Astrocyte (in vitro differentiated cells and primary cell): Measurements from ENCODE around the gene PLPPR4. TPM values are rescaled to one million over a fixed set of nuclear protein-coding genes. Genes with fewer than 3 reads are reported as not detected.

Experiments
- DNase-seq: peaks from one replicate; pipeline ENCODE4 v3.0.0-alpha.2; 2010; ENCODE audit warnings: low read depth
- FAIRE-seq: peaks from 2 replicates; lab custom pipeline; 2011; peaks lifted over from hg19 to GRCh38; lab: Jason Lieb, UNC
- H2AFZ ChIP-seq: 2 replicates; pipeline ENCODE4 v1.6.0; 2012; ENCODE audit warnings: low read depth, low read length, inconsistent platforms
- H3K27ac ChIP-seq: 2 replicates; pipeline ENCODE4 v1.5.1; 2011; ENCODE audit warnings: low read depth, low read length, inconsistent platforms
- H3K27me3 ChIP-seq: 2 replicates; pipeline ENCODE4 v1.6.0; 2011; ENCODE audit warnings: low read length, inconsistent platforms; ENCODE audit not compliant: insufficient read depth
- H3K36me3 ChIP-seq: 2 replicates; pipeline ENCODE4 v1.5.1; 2011; ENCODE audit warnings: low read length, inconsistent platforms; ENCODE audit not compliant: insufficient read depth
- H3K4me1 ChIP-seq: 2 replicates; pipeline ENCODE4 v1.5.1; 2011; ENCODE audit warnings: low read length, inconsistent platforms; ENCODE audit not compliant: insufficient read depth
- H3K4me2 ChIP-seq: 2 replicates; pipeline ENCODE4 v1.6.0; 2012; ENCODE audit warnings: low read length, inconsistent platforms
- H3K4me3 ChIP-seq: 2 replicates; pipeline ENCODE4 v1.5.1; 2011; ENCODE audit warnings: low read depth, mild to moderate bottlenecking, low read length, inconsistent platforms; ENCODE audit not compliant: insufficient read depth
- H3K79me2 ChIP-seq: 2 replicates; pipeline ENCODE4 v1.6.0; 2012; ENCODE audit warnings: mild to moderate bottlenecking, low read length, inconsistent platforms; ENCODE audit not compliant: insufficient read depth
- H3K9ac ChIP-seq: 2 replicates; pipeline ENCODE4 v1.6.0; 2012; ENCODE audit warnings: mild to moderate bottlenecking, low read length, inconsistent platforms
- H3K9me3 ChIP-seq: 2 replicates; pipeline ENCODE4 v1.5.1; 2012; ENCODE audit warnings: low read depth, mild to moderate bottlenecking, low read length, inconsistent platforms; ENCODE audit not compliant: insufficient read depth
- H4K20me1 ChIP-seq: 2 replicates; pipeline ENCODE4 v1.6.0; 2012; ENCODE audit warnings: low read length, inconsistent platforms; ENCODE audit not compliant: insufficient read depth
- H3K27ac Mint-ChIP-seq: one replicate; pipeline ENCODE4 v1.8.0; 2021; ENCODE audit warnings: mild to moderate bottlenecking, mixed read lengths; ENCODE audit not compliant: unreplicated experiment
- H3K27me3 Mint-ChIP-seq: one replicate; pipeline ENCODE4 v1.8.0; 2021; ENCODE audit warnings: low read depth, mixed read lengths; ENCODE audit not compliant: unreplicated experiment
- H3K36me3 Mint-ChIP-seq: one replicate; pipeline ENCODE4 v1.8.0; 2021; ENCODE audit warnings: low read depth, mixed read lengths; ENCODE audit not compliant: unreplicated experiment
- H3K4me1 Mint-ChIP-seq: one replicate; pipeline ENCODE4 v1.8.0; 2021; ENCODE audit warnings: low read depth, mixed read lengths; ENCODE audit not compliant: unreplicated experiment
- H3K4me3 Mint-ChIP-seq: one replicate; pipeline ENCODE4 v1.8.0; 2021; ENCODE audit warnings: mild to moderate bottlenecking, moderate library complexity, mixed read lengths; ENCODE audit not compliant: unreplicated experiment
- H3K9me3 Mint-ChIP-seq: one replicate; pipeline ENCODE4 v1.8.0; 2021; ENCODE audit warnings: mild to moderate bottlenecking, mixed read lengths; ENCODE audit not compliant: unreplicated experiment
- CTCF ChIP-seq: IDR thresholded peaks from 2 replicates; pipeline ENCODE4 v1.5.1; 2011; ENCODE audit warnings: low read depth, mild to moderate bottlenecking, inconsistent platforms, low read length, moderate library complexity; ENCODE audit not compliant: insufficient read depth
- EZH2 ChIP-seq: IDR thresholded peaks from 2 replicates; pipeline ENCODE4 v1.6.1; 2012; ENCODE audit warnings: mild to moderate bottlenecking, low read length, inconsistent platforms; ENCODE audit not compliant: insufficient read depth
- total RNA-seq: library from RNA; stranded (reverse); gene quantifications from 2 replicates; pipeline ENCODE4 v1.2.1, GENCODE V29; 2021

PLPPR4 gene
- total RNA-seq, 1 donor from 2014 or later, result 0.07 TPM

- no peak overlapping the region for H3K4me2 ChIP-seq
Measured at GRCh38 chr1:99277066-99277465, 12.8 kb downstream of the PLPPR4 start.

GRCh38 chr1:99279525-99279924 is 15.2 kb downstream of the PLPPR4 start:
- H3K27ac ChIP-seq, result no peak overlapping the region
- H3K9me3 Mint-ChIP-seq, result no peaks in the 10 kb centered on the region
- no peaks in the 10 kb centered on the region for H4K20me1 ChIP-seq
- H3K36me3 Mint-ChIP-seq, result no peaks in the 10 kb centered on the region
- no peak overlapping the region for H3K4me2 ChIP-seq
- no peaks in the 10 kb centered on the region for H3K36me3 ChIP-seq
- no peaks in the 10 kb centered on the region for H3K4me1 ChIP-seq
- H3K9ac ChIP-seq, result no peak overlapping the region
- FAIRE-seq, result no peak
- no peaks in the 10 kb centered on the region for H3K9me3 ChIP-seq
- H3K4me3 Mint-ChIP-seq, result no peak overlapping the region
- H3K4me3 ChIP-seq, result no peak overlapping the region
- H3K79me2 ChIP-seq, result no peaks in the 10 kb centered on the region
- no peaks in the 10 kb centered on the region for H3K27me3 ChIP-seq
- DNase-seq, result no peak
- TF ChIP-seq CTCF, result no peak
- no peak for TF ChIP-seq EZH2
- no peak overlapping the region for H2AFZ ChIP-seq
- no peaks in the 10 kb centered on the region for H3K27me3 Mint-ChIP-seq
- no peak overlapping the region for H3K27ac Mint-ChIP-seq
- no peaks in the 10 kb centered on the region for H3K4me1 Mint-ChIP-seq

More at GRCh38 chr1:99277066-99277465, 12.8 kb downstream of the PLPPR4 start:
- Mint-ChIP-seq H3K4me3 (no peak overlapping the region), H3K27ac (no peak overlapping the region), H3K36me3 (no peaks in the 10 kb centered on the region), H3K9me3 (no peaks in the 10 kb centered on the region), H3K27me3 (no peaks in the 10 kb centered on the region), H3K4me1 (no peaks in the 10 kb centered on the region)
- TF ChIP-seq EZH2 (no peak), CTCF (no peak)
- Histone ChIP-seq H4K20me1 (no peaks in the 10 kb centered on the region), H3K4me1 (no peaks in the 10 kb centered on the region), H3K36me3 (no peaks in the 10 kb centered on the region), H3K27ac (no peak overlapping the region), H3K4me3 (no peak overlapping the region), H3K9ac (no peak overlapping the region), H3K27me3 (no peaks in the 10 kb centered on the region), H3K79me2 (no peaks in the 10 kb centered on the region), H2AFZ (no peak overlapping the region), H3K9me3 (no peaks in the 10 kb centered on the region)
- no peak for FAIRE-seq
- DNase-seq, result no peak

DNA sequence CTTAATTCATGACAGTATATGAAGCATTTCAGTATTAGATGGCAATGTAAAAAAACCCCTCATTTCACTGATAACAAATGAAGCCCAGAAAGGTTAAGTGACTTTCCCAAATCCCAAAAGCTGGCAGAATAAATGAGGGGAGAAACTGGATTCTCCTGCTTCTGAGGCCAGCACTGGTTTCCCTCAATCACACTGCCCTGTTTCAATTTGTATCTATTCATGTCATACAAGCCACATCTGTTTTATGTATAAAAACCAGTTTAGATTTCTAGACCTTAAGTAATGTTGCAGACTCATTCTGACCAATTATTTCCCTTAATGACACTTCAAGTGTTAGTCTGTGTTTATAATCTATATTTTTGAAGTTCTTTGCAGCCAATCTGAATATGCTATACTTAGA is 16.8 kb downstream of the PLPPR4 start:
- Histone ChIP-seq H4K20me1 (no peaks in the 10 kb centered on the region), H3K9ac (no peak overlapping the region), H2AFZ (no peak overlapping the region), H3K36me3 (no peaks in the 10 kb centered on the region), H3K4me3 (no peak overlapping the region), H3K27me3 (no peaks in the 10 kb centered on the region), H3K27ac (no peak overlapping the region), H3K79me2 (no peaks in the 10 kb centered on the region), H3K4me2 (no peak overlapping the region), H3K4me1 (no peaks in the 10 kb centered on the region), H3K9me3 (no peaks in the 10 kb centered on the region)
- TF ChIP-seq CTCF, result no peak
- TF ChIP-seq EZH2, result no peak
- no peaks in the 10 kb centered on the region for H3K36me3 Mint-ChIP-seq
- no peaks in the 10 kb centered on the region for H3K4me1 Mint-ChIP-seq
- H3K27me3 Mint-ChIP-seq, result no peaks in the 10 kb centered on the region
- no peak for FAIRE-seq
- DNase-seq, result no peak
- H3K27ac Mint-ChIP-seq, result no peak overlapping the region
- H3K9me3 Mint-ChIP-seq, result no peaks in the 10 kb centered on the region
- H3K4me3 Mint-ChIP-seq, result no peak overlapping the region
